SK-N-MC (cell line): ENCODE measurements around the gene TRIM62.

ENCODE experiments used
- EZH2 ChIP-seq: fragments of 200-600 bp; sonication (generic); IDR thresholded peaks from one replicate; pipeline ENCODE4 v1.6.1; 2017; ENCODE audit warnings: antibody characterized with exemption
- FOXP2 ChIP-seq: optimal IDR thresholded peaks from 2 replicates; pipeline ENCODE3; 2011; ENCODE audit warnings: mild to moderate bottlenecking, moderate library complexity; ENCODE audit not compliant: insufficient read depth; ENCODE audit errors: extremely low read length, control extremely low read depth
- POLR2AphosphoS5 ChIP-seq: IDR thresholded peaks from 2 replicates; pipeline ENCODE4 v1.6.1; 2012; ENCODE audit warnings: mild to moderate bottlenecking, low read depth, low read length, borderline replicate concordance

DNA sequence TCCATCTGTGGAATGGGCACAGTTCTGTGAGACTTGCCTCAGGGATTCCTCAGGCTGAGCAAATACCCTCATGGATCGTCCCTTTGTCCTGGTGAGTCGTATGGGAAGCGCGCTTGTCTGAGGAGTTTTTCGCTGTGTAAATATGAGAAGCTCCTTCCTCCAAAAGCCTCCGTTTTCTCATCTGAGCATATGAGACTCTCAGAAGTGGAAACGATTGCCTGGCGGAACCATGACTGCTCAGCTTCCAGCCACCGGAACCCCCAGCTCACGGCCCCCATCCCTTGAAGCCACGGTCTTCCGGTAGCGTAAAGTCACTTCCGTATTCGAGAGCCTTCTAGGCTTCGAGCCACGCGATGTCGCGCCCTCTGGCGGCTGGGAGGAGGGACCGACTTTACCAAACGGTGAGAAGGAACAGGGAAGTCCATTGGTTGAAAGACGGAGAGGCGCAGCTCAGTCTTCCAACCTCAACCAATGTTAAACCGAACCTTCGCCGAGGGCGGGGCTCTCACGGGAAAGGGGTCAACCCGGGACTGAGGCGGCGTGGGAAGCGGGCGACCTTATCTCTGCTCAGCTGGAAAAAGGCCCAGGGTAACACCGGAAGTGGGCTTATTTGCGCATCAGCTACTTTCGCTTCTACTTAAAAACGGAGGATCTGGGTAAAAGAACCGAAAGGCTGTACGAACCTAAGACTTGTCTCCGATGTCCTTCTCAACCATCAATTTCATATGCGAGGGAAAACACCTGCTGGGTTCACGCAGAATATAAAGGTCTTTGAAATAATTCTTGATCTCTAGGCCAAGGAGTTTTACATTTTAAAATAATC lies 54.6 kb downstream of the TRIM62 start:
- peak; percentile 93 for TF ChIP-seq POLR2AphosphoS5
- TF ChIP-seq EZH2, result no peak
- peak; percentile 12 for TF ChIP-seq FOXP2
